ENCODE data around the gene STAG1.

DNA sequence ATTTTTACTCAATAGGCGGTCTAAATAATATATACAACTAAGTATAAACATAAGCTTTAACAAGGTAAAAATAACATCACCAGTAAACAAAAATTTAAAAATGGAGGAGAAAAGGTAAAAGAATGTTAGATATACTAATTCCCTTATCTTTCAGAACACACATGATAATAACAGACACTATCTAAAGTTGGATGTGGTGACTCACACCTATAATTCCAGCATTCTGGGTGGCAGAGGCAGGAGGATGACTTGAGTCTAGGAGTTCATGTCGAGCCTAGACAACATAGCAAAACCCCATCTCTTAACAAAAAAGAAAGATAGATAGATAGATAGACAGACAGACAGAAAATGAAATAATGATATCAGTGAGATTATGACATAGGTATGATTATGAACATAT, 85.1 kb downstream of the STAG1 start:
- TF ChIP-seq, protein P1, sequence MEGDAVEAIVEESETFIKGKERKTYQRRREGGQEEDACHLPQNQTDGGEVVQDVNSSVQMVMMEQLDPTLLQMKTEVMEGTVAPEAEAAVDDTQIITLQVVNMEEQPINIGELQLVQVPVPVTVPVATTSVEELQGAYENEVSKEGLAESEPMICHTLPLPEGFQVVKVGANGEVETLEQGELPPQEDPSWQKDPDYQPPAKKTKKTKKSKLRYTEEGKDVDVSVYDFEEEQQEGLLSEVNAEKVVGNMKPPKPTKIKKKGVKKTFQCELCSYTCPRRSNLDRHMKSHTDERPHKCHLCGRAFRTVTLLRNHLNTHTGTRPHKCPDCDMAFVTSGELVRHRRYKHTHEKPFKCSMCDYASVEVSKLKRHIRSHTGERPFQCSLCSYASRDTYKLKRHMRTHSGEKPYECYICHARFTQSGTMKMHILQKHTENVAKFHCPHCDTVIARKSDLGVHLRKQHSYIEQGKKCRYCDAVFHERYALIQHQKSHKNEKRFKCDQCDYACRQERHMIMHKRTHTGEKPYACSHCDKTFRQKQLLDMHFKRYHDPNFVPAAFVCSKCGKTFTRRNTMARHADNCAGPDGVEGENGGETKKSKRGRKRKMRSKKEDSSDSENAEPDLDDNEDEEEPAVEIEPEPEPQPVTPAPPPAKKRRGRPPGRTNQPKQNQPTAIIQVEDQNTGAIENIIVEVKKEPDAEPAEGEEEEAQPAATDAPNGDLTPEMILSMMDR (IDR thresholded peaks at IDR 0.05): no peak
- TF ChIP-seq POLR2AphosphoS5 (IDR thresholded peaks at IDR 0.05) (no peak), POLR2A (IDR thresholded peaks at IDR 0.05) (no peak)
